HL-60 (cell line): ENCODE data around the gene GSAP.
"Not testable (repeated sequence)": the region's sequence is repeated elsewhere in the genome, so short reads cannot be mapped to it uniquely, and the experiment has no call there.

ENCODE experiments used
- CTCF ChIP-seq: IDR thresholded peaks from one replicate; pipeline ENCODE4 v1.5.1; 2011; ENCODE audit warnings: low read length, control low read depth, inconsistent platforms; ENCODE audit not compliant: insufficient read depth
- POLR2AphosphoS5 ChIP-seq: IDR thresholded peaks from 2 replicates; pipeline ENCODE4 v1.6.1; 2012; ENCODE audit warnings: low read depth

GRCh38 chr7:77275663-77276062, 140.5 kb downstream of the GSAP start:
- TF ChIP-seq CTCF, POLR2AphosphoS5: not testable (repeated sequence)
